NCI-H446 (cell line): ENCODE results near the gene RNF144B.
"Not testable (repeated sequence)": the region's sequence is repeated elsewhere in the genome, so short reads cannot be mapped to it uniquely, and the experiment has no call there.

ENCODE experiments used
- DNase-seq, 2 experiments: peaks; one replicate each; lab custom pipeline; 2025; lab: John Stamatoyannopoulos, UW

Gene RNF144B

GRCh38 chr6:18371656-18372055, 15.5 kb upstream of the RNF144B start:
- no peak for DNase-seq

- DNase-seq = no peak
Measured at GRCh38 chr6:18380158-18380836, 6.9 kb upstream of the RNF144B start.

GRCh38 chr6:18380851-18381250, 6.3 kb upstream of the RNF144B start:
- DNase-seq = no peak

- no peak for DNase-seq
Measured at GRCh38 chr6:18383441-18383840, 3.7 kb upstream of the RNF144B start.

DNA sequence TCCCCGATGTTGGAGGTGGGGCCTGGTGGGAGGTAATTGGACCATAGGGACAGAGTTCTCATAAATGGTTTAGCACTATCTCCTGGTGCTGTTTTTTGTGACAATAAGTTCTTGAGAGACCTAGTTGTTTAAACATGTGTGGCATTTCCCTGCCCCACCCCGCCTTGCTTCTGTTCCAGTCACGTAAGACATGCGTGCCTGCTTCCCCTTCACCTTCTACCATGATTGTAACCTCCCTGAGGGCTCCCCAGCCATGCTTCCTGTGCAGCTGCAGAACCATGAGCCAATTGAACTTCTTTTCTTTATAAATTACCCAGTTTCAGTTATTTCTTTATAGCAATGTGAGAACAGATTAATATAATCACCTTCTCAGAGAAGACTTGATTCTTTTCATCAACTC, 2.5 kb upstream of the RNF144B start:
- DNase-seq = no peak

GRCh38 chr6:18386298-18386976, 713 bp upstream of the RNF144B start:
- no peak for DNase-seq

GRCh38 chr6:18388271-18388670, 1.1 kb downstream of the RNF144B start:
- DNase-seq = no peak

DNA sequence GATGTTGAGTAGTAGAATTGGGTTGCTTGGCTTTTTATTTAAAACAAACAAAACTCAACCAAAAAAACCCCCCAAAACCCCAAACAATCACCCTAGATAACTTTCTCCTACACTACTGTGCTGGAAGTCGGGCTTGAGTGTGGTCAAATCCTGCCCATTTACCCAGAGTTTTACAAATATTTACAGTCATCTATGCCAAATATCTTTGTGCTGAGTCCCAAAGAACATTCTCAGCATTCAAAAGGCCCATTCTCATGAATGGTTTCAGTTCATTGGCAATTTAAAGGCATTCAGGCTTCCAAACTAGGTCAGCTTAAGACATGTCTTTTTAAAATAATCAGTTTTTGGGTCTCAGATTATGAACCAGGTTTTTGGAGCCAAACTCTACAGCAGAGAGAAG, 1.8 kb downstream of the RNF144B start:
- no peak for DNase-seq

- DNase-seq = no peak
Measured at GRCh38 chr6:18389479-18389878, 2.3 kb downstream of the RNF144B start.

DNA sequence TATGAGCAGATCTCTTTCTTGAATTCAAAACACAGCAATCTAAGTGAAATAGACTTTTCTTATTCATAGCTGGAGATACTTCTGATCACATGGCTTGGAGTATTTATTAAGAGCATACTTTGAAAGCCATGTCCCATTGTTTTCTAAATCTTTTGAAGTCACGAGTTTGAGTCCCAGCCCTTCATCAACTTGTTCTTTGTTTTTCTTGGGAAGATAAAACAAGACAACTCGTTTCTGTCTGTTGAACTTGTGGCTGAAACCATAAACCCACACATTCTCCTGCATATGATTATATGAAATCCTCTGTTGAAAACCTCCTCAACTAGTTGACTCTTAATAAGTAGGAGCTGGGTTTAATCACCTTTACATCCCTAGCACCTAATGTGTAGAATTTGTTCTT, 3.3 kb downstream of the RNF144B start:
- DNase-seq = no peak

DNA sequence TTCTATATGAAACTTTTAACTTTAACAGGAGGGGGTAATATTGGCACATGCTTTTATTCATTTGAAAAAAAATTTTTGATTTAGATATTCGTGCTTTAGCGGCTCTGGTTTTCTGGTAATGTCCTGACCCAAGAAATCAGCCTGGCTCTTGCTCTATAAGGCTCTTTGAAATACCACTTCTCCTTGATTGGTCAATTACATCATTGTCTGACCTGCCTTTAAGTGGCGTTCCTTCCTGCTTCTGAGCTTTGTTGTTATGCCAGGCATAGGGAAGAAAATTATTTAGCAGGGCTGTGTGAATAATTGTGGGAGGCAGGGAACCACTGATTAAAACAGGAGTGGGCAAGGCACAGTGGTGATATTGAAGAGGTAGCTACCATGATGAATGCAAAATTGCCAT, 3.9 kb downstream of the RNF144B start:
- DNase-seq = no peak

DNA sequence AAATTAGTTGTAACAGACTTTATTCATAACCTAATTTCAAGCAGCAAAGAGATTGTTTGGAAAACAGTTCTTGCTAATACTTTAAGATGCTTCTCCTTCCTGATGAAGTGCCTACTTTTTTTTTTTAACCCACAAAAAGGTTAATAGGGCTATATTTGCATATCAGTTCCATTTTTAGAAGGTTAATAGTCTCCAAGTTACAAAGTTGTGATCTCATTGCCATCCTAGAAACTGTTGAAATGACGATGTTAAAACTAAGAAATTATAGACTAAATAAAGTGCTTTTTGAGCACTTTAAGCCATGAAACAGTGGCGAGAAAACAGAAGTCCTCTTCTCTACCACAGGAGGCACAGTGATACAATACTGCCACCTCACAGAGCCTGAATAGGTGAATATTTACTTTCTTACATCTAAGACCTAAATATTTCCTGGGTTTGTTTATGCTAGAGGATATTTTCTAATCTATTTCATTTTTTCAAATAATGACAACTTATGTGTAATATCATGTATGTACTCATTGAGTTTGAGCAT, 5.3 kb downstream of the RNF144B start:
- no peak for DNase-seq

DNA sequence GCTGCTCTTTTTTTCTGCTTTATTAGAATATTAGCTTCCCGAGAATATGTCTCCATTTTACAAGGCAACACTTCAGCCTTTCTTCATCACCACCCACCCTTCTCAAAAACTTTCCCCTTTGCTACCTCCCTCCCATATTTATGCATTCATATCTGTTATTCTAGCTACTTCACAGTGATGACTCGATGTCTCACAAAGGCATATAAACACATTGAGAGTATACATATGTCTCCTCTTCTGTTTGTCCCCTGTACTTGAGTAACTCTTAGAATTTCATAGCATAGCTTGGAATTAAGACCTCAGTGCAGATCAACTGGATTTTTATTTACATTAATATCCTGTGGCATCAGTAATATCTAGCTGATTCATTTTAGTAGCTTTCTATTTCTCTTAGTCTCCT, 6.5 kb downstream of the RNF144B start:
- no peak for DNase-seq

DNA sequence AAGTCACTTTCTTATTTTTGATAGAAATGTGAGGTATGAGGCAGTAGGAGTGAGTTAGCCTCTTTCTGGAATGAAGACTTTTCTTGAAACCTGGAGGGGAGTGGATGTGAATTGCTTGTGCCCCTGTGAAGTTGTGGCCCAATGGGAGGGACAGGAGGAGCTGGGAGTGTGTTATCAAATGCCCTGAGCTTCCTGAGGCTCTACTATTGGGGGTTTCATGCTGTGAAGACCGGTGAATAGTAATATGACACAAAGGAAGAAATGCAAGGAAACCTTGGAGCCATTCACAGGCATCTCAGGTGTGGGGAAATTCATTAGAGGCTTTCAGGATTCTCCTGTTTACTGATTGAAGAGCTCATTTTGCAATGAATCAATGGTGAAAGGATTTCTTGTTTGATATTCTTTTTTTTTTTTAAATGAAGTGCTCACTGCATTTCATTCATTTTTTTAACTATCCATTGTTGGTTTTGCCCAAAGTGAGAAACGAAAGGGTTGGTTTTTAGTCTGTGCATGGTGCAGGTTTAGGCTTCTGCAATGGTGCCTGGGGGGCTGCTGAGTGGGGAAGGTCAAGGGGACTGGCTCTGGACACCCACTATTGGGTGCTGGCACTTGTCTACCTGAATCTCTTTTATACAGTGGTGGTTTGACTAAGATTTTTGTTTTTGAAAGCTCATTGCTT, 8.2 kb downstream of the RNF144B start:
- no peak for DNase-seq

DNA sequence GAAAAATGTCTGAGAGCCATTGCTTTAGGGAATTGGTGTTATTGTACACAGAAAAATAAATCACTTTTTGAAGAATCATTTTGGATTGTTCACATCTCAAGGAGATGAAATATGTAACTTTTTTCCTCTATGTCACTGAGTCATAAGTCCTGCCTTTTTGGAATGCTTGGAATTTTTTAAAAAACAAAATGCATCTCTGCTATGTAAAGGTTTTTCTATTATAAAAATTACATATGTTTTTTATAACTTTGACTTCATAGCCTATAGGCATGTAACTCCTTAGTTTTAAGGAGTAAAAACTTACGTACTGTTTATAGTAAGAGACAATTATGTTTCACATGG, 8.7 kb downstream of the RNF144B start:
- no peak for DNase-seq

- DNase-seq = no peak
Measured at GRCh38 chr6:18397701-18398100, 10.6 kb downstream of the RNF144B start.

- DNase-seq = not testable (repeated sequence)
Measured at GRCh38 chr6:18398225-18398624, 11.1 kb downstream of the RNF144B start.

GRCh38 chr6:18400831-18401446, 13.8 kb downstream of the RNF144B start:
- DNase-seq = no peak

DNA sequence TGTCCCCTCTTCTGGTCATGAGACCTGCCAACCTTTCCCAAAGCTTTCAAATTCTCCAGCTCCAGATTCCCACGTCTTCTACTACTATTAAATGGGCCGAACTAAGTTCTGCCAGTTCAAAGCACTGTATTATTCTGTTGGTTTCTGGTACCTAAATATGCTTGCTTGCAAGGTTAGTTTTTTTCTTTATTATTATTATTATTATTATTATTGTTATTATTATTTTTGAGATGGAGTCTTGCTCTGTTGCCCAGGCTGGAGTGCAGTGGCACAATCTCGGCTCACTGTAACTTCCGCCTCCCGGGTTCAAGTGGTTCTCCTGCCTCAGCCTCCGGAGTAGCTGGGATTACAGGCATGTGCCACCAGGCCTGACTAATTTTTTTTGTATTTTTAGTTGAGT, 17.8 kb downstream of the RNF144B start:
- DNase-seq = not testable (repeated sequence)

- peak in 1 of 2 experiments; percentile 14 for DNase-seq
Measured at GRCh38 chr6:18405477-18406293, 18.5 kb downstream of the RNF144B start.

GRCh38 chr6:18406955-18407749, 20.0 kb downstream of the RNF144B start:
- DNase-seq = no peak
